Panc1 (cell line): ENCODE data around the gene LHFPL5.

Source experiments
- POLR2AphosphoS5 ChIP-seq: IDR thresholded peaks from 2 replicates; pipeline ENCODE4 v1.6.1; 2012; ENCODE audit warnings: mild to moderate bottlenecking, low read depth, low read length, moderate library complexity
- TCF7L2 ChIP-seq: IDR thresholded peaks from 2 replicates; pipeline ENCODE4 v1.6.1; 2011; ENCODE audit warnings: mild to moderate bottlenecking, low read depth, low read length, inconsistent platforms
- TF ChIP-seq, protein P1 (sequence below): fragments of 450-650 bp; IDR thresholded peaks from 2 replicates; pipeline ENCODE4 v1.5.1; 2017; ENCODE audit warnings: mild to moderate bottlenecking
- TF ChIP-seq, protein P2 (sequence below), 2 experiments: IDR thresholded peaks; 2 replicates each; pipeline ENCODE4 v1.6.1; 2011 to 2012; ENCODE audit warnings: low read depth in 2 of 2, control low read depth in 1 of 2, low read length in 1 of 2, mild to moderate bottlenecking in 1 of 2, moderate library complexity in 1 of 2; ENCODE audit not compliant: insufficient read depth in 1 of 2

DNA sequence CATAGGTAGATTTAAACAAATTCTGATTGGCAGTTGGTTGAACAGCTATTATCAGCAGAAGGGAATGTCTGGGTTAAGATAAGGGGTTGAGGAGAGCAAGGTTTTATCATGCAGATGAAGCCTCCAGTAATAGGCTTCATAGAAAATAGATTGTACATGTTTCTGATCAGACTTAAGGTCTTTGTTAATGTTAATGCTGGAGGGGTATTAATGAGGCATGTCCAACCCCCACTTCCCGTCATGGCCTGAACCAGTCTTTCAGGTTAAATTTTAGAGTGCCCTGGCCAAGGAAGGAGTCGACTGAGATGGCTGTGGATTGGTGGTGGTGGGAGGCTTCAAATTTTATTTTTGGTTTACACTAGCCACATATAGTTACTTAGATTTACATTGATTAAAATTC lies 21.0 kb upstream of the LHFPL5 start:
- TF ChIP-seq, protein P1, sequence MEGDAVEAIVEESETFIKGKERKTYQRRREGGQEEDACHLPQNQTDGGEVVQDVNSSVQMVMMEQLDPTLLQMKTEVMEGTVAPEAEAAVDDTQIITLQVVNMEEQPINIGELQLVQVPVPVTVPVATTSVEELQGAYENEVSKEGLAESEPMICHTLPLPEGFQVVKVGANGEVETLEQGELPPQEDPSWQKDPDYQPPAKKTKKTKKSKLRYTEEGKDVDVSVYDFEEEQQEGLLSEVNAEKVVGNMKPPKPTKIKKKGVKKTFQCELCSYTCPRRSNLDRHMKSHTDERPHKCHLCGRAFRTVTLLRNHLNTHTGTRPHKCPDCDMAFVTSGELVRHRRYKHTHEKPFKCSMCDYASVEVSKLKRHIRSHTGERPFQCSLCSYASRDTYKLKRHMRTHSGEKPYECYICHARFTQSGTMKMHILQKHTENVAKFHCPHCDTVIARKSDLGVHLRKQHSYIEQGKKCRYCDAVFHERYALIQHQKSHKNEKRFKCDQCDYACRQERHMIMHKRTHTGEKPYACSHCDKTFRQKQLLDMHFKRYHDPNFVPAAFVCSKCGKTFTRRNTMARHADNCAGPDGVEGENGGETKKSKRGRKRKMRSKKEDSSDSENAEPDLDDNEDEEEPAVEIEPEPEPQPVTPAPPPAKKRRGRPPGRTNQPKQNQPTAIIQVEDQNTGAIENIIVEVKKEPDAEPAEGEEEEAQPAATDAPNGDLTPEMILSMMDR = no peak
- no peak for TF ChIP-seq POLR2AphosphoS5
- TF ChIP-seq, protein P2, sequence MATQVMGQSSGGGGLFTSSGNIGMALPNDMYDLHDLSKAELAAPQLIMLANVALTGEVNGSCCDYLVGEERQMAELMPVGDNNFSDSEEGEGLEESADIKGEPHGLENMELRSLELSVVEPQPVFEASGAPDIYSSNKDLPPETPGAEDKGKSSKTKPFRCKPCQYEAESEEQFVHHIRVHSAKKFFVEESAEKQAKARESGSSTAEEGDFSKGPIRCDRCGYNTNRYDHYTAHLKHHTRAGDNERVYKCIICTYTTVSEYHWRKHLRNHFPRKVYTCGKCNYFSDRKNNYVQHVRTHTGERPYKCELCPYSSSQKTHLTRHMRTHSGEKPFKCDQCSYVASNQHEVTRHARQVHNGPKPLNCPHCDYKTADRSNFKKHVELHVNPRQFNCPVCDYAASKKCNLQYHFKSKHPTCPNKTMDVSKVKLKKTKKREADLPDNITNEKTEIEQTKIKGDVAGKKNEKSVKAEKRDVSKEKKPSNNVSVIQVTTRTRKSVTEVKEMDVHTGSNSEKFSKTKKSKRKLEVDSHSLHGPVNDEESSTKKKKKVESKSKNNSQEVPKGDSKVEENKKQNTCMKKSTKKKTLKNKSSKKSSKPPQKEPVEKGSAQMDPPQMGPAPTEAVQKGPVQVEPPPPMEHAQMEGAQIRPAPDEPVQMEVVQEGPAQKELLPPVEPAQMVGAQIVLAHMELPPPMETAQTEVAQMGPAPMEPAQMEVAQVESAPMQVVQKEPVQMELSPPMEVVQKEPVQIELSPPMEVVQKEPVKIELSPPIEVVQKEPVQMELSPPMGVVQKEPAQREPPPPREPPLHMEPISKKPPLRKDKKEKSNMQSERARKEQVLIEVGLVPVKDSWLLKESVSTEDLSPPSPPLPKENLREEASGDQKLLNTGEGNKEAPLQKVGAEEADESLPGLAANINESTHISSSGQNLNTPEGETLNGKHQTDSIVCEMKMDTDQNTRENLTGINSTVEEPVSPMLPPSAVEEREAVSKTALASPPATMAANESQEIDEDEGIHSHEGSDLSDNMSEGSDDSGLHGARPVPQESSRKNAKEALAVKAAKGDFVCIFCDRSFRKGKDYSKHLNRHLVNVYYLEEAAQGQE (IDR thresholded peaks at IDR 0.05; ENCODE audit: insufficient read depth in 1 of 2, low read depth in 2 of 2, low read length in 1 of 2) = no peak
- no peak for TF ChIP-seq TCF7L2
